HG03558 (cell line): ENCODE data around the gene HIC1.

Experiments
- ATAC-seq: cut with Tn5 transposase; IDR thresholded peaks from one replicate; pipeline ENCODE4 v1.9.1; 2021; ENCODE audit warnings: moderate number of reproducible peaks; ENCODE audit not compliant: unreplicated experiment; ENCODE audit errors: extremely low read depth

HIC1 gene

GRCh38 chr17:2071455-2072281 lies 16.8 kb downstream of the HIC1 start:
- no peak for ATAC-seq

GRCh38 chr17:2074919-2075318 lies 20.0 kb downstream of the HIC1 start:
- no peak for ATAC-seq

- ATAC-seq: no peak
Observed at GRCh38 chr17:2075336-2076086, 20.6 kb downstream of the HIC1 start.

- ATAC-seq: no peak
Observed at GRCh38 chr17:2076087-2076984, 21.4 kb downstream of the HIC1 start.

DNA sequence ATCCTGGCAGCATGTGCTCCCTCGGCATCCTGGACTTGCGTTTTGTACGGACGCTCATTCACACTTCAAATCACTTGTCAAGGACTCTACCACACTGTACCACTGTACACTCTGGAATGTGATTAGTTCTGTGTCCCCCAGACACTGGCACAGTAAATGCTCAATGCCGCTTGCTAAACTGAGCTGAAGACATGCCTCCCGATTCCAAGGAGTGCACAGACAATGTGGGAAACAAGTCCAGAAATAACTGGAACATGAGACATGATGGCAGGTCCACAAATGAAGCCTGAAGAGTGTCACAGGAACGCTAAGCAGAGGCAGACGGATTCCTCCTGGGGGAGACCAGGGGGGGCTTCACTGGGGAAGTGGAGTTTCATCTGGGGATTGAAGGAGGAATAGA lies 22.1 kb downstream of the HIC1 start:
- no peak for ATAC-seq

DNA sequence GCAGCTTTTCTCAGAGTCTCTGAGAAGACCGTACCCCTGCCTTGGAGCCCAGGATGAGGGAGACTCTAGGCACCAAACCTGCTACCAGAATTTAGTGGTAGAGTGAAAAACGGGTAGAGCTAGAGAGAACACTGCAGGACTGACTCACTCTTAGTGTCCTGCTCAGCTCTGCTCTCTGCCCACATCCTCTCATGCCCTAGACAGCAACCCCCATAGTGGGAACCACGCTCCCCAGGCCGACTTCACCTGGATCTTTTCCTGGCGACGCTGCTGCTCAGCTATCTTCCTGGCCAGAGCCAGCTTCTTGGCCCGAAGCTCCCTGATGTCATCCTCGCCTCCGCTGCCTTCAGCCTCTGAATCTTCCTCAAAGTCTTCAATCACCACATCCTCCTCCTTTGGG lies 26.7 kb downstream of the HIC1 start:
- ATAC-seq: no peak

- no peak for ATAC-seq
Observed at GRCh38 chr17:2082003-2082781, 27.3 kb downstream of the HIC1 start.

GRCh38 chr17:2083613-2084035 lies 28.7 kb downstream of the HIC1 start:
- no peak for ATAC-seq

DNA sequence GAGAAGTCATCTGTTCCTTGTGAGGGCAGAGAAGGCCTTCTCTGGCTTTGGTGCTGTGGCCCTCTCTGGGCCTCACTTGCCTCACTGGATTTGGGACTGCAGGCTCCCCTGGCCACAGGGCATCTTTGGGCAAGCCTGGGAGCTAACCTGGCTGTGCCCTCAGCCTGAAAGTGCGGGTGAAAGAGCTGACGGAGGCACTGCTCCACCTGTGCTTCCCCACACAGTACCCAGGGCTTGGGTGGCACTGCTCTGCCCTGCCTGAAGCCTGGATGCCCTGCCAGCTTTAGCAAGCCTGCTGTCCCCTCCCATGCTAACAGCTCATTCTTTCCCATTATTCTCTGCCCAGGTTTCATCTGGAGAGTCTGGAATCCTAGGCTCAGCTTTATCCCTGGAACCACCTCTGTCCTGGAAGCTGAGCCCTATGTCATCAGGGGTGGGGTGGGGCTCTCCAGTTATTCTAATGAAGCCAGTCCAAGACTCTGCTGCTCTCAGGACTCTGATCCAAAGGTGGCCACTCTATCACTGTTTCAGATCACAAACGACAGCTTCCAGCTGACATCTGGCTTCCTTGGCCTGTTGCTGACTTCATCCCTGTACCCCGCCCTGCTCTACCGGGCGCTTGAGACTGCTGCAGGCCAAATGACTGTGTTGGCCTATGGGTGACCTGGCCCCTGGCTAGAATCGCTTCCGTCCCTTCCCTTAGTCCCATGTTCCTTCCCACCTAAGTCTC lies 29.3 kb downstream of the HIC1 start:
- ATAC-seq: no peak

DNA sequence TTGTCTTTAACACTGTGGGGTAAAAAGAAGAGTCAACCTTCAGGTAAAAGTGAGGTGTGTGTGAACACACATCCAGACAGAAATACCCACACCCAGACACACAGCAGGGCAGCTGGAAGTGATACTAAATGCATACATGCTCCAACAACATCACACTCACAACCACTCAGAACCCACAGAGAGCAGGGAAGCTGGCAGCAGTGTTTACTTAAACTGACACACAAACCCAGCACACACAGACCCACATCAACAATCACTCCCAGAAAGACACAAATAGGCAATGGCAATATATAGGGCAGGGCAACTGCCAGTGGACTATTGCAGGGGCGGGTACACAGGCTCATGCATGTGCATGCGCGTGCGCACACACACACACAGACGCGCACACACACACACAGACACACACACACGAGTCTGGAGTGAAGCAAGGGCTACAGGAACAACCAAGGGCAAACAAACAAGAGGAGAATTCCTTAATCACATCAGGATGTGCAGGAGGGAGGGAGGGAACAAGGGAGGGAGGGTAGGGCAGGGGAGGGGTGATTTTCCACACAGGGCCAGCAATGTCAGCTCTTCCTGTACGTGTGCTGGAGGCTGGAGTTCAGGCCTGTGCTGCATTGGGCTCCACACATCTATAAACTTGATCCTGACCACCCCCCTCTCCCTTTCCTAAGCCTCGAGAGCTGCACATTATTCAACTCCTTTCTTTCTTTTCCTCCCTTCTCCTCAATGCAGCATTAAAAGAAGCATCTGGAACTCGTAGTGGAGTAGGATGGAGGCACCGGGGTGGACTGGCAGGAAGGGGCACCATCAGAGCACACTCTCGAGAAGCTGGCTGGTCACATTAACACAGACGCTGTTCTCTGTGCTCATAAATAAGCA lies 30.1 kb downstream of the HIC1 start:
- no peak for ATAC-seq

- no peak for ATAC-seq
Observed at GRCh38 chr17:2085648-2085949, 30.7 kb downstream of the HIC1 start.

- no peak for ATAC-seq
Observed at GRCh38 chr17:2086306-2086705, 31.4 kb downstream of the HIC1 start.

DNA sequence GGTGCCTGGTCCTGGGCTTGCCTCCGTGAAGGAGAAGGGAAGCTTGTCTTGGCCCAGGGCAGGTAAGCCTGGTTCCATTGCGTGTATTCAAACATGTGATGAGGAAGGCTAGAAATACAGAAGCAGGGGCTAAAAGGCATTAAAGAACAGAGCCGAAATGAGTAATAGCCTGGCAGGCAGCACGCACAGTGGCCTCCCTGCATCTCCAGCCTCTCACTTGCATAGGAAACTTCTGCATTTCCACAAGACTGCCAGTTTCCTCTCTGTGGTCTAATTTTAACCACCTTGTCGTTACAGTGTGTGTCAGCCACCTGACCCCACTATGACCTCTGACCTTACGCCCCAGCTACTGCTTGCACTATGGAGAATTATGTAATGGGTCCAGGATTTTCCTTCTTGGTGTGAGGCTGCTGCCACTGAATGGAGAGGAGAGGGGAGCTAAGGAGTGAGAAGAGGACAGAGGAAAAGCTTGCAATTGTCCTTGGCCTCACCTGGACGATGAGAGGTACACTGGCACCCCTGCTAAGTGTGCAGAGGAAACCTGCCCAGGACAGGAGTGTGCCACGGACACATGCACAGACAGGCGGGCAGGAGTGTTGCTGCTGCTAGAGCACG lies 32.8 kb downstream of the HIC1 start:
- ATAC-seq: no peak

DNA sequence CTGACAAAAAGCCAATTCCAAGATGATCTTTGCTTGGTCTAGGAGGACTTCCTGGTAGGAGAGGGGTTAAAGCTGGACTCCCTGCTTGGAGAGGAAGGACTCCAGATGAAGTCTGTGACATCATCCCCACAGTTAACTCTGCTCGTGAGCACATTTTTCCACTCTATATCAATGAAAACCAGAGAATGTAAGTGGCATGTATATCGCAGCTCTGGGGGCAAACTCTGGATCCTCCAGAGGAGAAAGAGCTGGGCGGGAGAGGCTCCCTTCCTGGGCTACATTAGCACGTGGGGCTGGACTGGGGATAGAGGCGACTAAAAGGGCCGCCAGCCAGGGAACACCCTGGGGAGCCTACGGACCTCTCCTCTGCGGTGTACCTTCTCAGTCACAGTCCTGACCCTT lies 34.1 kb downstream of the HIC1 start:
- no peak for ATAC-seq

- no peak for ATAC-seq
Observed at GRCh38 chr17:2090210-2090641, 35.3 kb downstream of the HIC1 start.

DNA sequence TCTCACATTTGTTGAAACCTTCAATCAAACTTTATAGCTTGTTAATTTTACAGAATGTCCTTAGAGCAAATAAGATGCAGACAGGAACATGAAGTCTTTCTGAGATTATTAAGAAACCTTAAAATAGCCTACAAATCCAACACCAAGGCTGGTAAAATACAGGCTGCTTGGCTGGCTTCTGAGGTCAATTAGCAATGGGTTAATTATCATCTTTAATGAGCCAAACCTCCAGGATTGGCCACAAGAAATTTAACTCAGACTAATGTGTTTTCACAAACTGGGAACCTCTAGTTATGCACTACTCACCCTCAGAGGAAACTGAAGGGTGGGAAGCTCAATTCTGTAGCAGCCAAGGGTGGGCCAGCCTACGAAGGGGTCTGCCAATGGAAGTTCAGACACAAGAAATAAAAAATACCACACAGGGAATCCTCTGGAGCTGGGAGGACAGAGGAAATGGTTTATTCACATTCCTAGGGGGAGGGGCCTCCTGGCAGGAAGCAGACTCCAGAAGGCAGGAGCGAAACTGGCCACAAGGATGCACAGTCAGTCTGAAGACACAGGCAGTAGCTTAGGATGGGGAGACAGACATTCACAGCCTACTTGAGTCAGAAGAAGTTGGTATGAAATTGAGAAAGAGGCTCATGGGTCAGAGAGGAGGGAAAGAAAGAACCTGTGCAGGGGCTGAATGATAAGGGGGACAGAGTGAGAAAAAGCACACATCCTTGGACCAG lies 36.1 kb downstream of the HIC1 start:
- ATAC-seq: no peak

DNA sequence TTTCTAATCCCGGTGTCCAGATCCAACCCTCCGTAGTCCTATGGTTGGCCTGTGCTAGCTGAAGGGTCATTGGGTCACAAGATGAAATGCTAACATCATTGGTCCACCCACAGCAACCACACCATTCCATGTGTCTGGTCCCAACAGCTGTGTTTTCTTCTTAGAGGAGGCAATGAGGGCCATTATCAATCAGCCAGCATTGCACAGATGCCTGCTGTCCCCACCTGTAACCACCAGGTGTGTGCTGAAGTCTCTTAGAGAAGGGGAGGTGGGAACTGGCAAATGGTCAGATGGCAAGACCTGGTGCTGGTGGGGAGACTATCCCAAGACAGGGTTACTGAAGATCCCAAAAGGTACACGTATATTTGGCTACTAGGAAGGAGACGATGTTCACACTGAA lies 37.4 kb downstream of the HIC1 start:
- no peak for ATAC-seq
